ENCODE data around the gene CEP41.

The CEP41 gene

GRCh38 chr7:130435311-130435854, 5.4 kb downstream of the CEP41 start:
- no peak; the same call in 2 of the 3 replicates for ATAC-seq
- TF ChIP-seq POU6F1 (CRISPR knock-in tag; IDR thresholded peaks at IDR 0.05; ENCODE audit: borderline replicate concordance, low read depth) (no peak), ZFP3 (CRISPR knock-in tag; IDR thresholded peaks at IDR 0.05) (no peak)

GRCh38 chr7:130433301-130433700, 7.5 kb downstream of the CEP41 start:
- TF ChIP-seq ARNTL (CRISPR knock-in tag; IDR thresholded peaks at IDR 0.05; ENCODE audit: borderline replicate concordance, low read depth) (no peak), CREB5 (CRISPR knock-in tag; IDR thresholded peaks at IDR 0.05; ENCODE audit: low read depth) (no peak), ZC3H10 (CRISPR knock-in tag; IDR thresholded peaks at IDR 0.05) (no peak), CSDC2 (CRISPR knock-in tag; IDR thresholded peaks at IDR 0.05) (no peak), ZNF565 (CRISPR knock-in tag; conservative IDR thresholded peaks at IDR 0.05; ENCODE audit: low read depth) (no peak), TSHZ2 (CRISPR knock-in tag; IDR thresholded peaks at IDR 0.05) (no peak), OSR1 (CRISPR knock-in tag; IDR thresholded peaks at IDR 0.05) (no peak), ISL1 (CRISPR knock-in tag; IDR thresholded peaks at IDR 0.05) (no peak), CSRNP3 (CRISPR knock-in tag; IDR thresholded peaks at IDR 0.05) (no peak), ZNF8 (CRISPR knock-in tag; IDR thresholded peaks at IDR 0.05) (no peak), ZNF70 (CRISPR knock-in tag; IDR thresholded peaks at IDR 0.05) (no peak), ZFP3 (CRISPR knock-in tag; IDR thresholded peaks at IDR 0.05) (no peak), BACH2 (CRISPR knock-in tag; IDR thresholded peaks at IDR 0.05; ENCODE audit: borderline replicate concordance) (no peak), TOX (CRISPR knock-in tag; IDR thresholded peaks at IDR 0.05; ENCODE audit: borderline replicate concordance) (no peak), PATZ1 (CRISPR knock-in tag; IDR thresholded peaks at IDR 0.05; ENCODE audit: borderline replicate concordance) (no peak), ZFP30 (CRISPR knock-in tag; IDR thresholded peaks at IDR 0.05) (no peak), SNAI2 (CRISPR knock-in tag; IDR thresholded peaks at IDR 0.05) (no peak), PPARA (CRISPR knock-in tag; IDR thresholded peaks at IDR 0.05; ENCODE audit: borderline replicate concordance) (no peak)
- ATAC-seq: no peak

- TF ChIP-seq ZC3H10 (CRISPR knock-in tag; IDR thresholded peaks at IDR 0.05) (no peak), OSR1 (CRISPR knock-in tag; IDR thresholded peaks at IDR 0.05) (no peak)
- no peak for ATAC-seq
Observed at GRCh38 chr7:130432886-130433285, 7.9 kb downstream of the CEP41 start.

Data from SK-N-SH treated with all-trans-retinoic acid at 6 μM for 48 hours (cell line).